GM23248 (cell line): ENCODE results near the gene HERPUD1.

Experiments used
- EZH2 ChIP-seq: fragments of 200-600 bp; sonication (generic); IDR thresholded peaks from 2 replicates; pipeline ENCODE4 v1.6.1; 2018; ENCODE audit warnings: antibody characterized with exemption, mild to moderate bottlenecking; ENCODE audit not compliant: insufficient read depth, poor library complexity, severe bottlenecking
- EZH2phosphoT487 ChIP-seq: fragments of 200-600 bp; sonication (generic); IDR thresholded peaks from 2 replicates; pipeline ENCODE4 v1.6.1; 2018; ENCODE audit warnings: antibody characterized with exemption, moderate library complexity, mild to moderate bottlenecking, low read depth; ENCODE audit not compliant: insufficient read depth

DNA sequence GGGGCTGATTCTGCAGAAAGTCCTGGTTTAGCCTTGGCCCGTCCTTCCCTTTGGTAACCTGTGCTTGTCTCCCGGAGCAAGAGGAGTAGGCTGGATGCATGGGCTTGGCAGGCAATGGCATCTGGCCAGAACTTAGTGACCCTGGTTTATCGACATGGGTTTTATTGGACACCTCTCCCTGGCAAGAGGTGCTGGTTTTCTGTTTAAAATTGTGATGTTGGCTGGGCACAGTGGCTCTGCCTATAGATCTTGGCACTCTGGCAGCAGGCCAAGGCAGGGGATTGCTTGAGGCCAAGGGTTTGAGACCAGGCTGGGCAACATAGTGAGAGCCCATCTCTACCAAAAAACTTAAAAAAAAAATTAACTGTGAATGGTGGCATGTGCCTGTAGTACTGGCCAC lies 35.7 kb upstream of the HERPUD1 start:
- TF ChIP-seq EZH2phosphoT487 (no peak), EZH2 (no peak)
